Activated CD8-positive, alpha-beta memory T cell treated with anti-CD3 and anti-CD28 coated beads for 36 hours (primary cell): ENCODE data around the gene EMSY. TPM values are rescaled to one million over a fixed set of nuclear protein-coding genes. Genes with fewer than 3 reads are reported as not detected.
"Not testable (repeated sequence)": the region's sequence is repeated elsewhere in the genome, so short reads cannot be mapped to it uniquely, and the experiment has no call there.

Source experiments
- CTCF ChIA-PET: fragments of 350-600 bp; sonication (Branson Sonifier 250); formaldehyde crosslinking; loops from one replicate; lab custom pipeline; 2021; ENCODE audit warnings: antibody characterized with exemption; lab: Charles Lee
- POLR2A ChIA-PET: fragments of 350-600 bp; sonication (Branson Sonifier 250); formaldehyde crosslinking; loops from one replicate; lab custom pipeline; 2021; ENCODE audit warnings: antibody characterized with exemption; lab: Charles Lee
- total RNA-seq, 2 experiments: library from RNA; stranded (reverse); gene quantifications; one replicate each; pipeline ENCODE4 v1.2.3, GENCODE V29; 2021

EMSY gene
- total RNA-seq, 2 experiments from 2014 or later = 22.0 to 26.8 TPM

DNA sequence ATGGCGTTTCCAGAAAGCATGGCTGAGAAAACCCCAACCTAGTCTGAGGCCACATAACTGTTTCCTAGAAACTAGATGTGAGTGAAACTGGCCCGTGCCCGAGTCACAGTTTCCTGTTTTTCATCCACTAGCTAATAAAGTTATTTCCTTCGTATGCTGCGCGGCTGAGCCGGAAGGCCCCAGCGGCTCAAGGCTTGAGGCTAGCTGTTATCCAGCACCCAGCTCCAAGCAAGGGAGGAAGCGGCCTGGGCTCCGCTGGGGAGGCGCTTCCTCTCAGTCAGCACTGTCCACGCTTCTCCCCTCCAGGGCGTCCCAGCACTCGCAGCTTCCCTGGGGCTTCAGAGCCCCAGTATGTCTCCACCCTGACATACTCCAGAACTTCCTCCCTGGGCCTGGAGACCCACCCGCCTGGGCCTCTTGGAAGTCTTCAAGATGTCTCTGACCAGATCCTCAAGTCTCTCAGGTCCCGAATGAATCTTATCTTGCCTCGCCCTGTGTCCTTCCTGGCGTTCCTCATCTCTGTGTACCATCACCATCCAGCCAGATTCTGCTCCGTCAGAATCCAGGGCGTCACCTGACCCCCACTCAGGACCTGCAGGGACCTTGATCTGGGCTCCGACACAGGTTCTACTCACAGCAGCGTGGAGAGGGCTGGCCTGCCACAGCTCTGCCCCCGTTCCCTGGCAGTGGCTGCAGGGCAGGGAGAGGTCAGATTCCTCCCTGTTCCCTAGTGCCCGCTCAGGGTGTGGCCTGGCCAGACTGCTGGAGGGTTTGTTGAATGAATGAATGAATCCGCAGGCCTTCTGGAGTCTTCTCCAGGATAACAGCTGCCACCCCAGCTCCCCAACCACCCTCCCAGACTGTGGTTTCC is 143.9 kb downstream of the EMSY start:
- ChIA-PET CTCF (interaction anchor here (0.9 to 1.5 kb wide), 2 partner anchors 41 to 84 kb away, joined by 3 to 4 read pairs; no protein-coding TSS in a partner anchor), POLR2A (no interaction called here)

GRCh38 chr11:76589477-76589876 is 144.7 kb downstream of the EMSY start:
- ChIA-PET POLR2A (no interaction called here), CTCF (no interaction called here)

DNA sequence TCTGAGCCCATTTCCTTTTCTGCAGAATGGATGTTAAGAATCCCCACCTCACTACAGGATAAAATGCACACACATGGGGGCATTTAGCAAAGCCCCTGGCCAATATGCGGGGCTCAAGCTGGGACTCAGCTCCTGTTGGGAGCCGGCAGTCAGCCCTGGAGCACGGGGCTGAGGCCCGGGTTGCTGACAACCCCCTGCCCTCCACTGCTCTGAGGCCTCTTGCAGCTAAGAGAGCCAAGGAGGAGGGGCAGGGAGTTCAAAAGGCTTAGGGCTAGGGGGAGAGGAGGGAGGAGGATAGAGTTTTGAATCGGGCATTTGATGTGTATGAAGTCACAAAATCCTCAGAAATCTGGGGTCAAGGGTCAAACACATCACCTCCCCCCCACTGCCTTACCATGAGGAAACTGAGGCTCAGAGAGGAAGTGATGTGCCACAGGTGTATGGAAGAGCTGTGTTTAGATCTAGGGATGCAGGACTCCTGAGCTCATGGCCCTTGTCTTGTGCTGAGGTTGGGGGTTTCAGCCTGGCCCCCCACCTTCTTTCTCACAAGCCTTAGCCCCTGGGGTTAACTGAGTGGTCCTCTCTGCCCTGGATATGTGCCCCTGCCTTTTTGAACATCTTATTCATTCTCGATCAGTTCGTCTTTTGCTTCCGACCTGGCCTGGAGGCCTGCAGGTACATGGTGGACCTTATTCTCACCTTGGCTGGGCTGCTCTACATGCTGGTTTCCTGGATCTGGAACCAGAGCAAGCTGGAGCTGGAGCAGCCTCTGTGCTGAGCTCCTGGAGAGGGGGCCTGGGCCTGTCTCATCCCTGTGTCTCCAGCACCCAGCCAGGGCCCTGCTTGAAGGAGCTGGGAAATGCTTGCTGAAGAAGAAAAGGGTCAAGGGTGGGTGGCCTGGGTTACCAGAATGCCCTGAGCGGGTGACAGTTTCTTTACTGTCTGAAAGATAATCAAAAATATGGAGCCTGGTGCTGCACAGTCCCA is 145.4 kb downstream of the EMSY start:
- POLR2A ChIA-PET = no interaction called here
- CTCF ChIA-PET = interaction anchor here (1.0 kb wide), 1 partner anchor 96 kb away, joined by 3 read pairs; no protein-coding TSS in a partner anchor

DNA sequence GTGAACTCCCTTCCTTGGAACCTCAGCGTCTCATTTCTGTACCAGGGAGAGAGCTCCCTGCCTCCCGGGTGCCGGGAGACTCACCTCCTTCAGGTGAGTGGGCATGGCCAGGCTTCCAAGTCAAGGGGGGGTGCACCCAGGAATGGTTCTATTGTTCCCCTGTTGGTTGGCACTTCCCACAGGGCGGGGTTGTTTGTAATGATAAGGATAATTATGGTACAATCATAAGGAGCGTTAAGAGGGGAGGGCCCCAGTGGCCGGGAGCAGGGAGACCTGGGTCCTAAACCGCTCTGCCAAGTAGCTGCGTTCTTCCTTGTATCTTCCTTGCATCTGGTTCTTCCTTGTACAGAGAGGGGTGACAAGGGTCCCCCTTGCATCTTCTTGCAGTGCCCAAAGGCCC is 146.6 kb downstream of the EMSY start:
- ChIA-PET POLR2A (no interaction called here), CTCF (interaction anchor here (1.0 kb wide), 1 partner anchor 95 kb away, joined by 3 read pairs; no protein-coding TSS in a partner anchor)

- CTCF ChIA-PET = interaction anchor here (1.1 kb wide), 1 partner anchor 88 kb away, joined by 5 read pairs; no protein-coding TSS in a partner anchor
- POLR2A ChIA-PET = no interaction called here
Observed at GRCh38 chr11:76592025-76592914, 147.5 kb downstream of the EMSY start.

- POLR2A ChIA-PET = no interaction called here
- CTCF ChIA-PET = interaction anchor here (1.1 to 1.2 kb wide), 2 partner anchors 23 to 87 kb away, joined by 3 to 5 read pairs; no protein-coding TSS in a partner anchor
Observed at GRCh38 chr11:76592961-76593360, 148.1 kb downstream of the EMSY start.

- POLR2A ChIA-PET, CTCF ChIA-PET: not testable (repeated sequence)
Observed at GRCh38 chr11:76595091-76595490, 150.3 kb downstream of the EMSY start.

DNA sequence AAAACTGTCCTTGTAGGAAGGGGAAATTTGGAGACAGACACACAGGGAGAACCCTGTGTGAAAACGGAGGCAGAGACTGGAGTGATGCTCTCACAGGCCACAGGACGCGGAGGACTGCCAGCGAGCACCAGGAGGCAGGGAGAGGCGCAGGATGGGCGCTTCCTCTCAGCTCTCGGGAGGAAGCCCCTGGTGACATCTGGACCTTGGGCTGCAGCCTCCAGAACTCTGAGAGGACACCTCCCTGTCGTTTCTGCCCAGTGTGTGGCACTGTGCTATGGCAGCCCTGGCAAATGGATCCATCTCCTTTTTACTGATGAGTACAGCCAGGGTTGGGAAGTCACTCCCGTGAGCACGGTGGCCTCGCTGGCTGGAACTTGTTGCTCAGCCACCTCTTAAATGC is 151.8 kb downstream of the EMSY start:
- ChIA-PET CTCF (no interaction called here), POLR2A (no interaction called here)

GRCh38 chr11:76597533-76598425 is 153.0 kb downstream of the EMSY start:
- POLR2A ChIA-PET = no interaction called here
- CTCF ChIA-PET = interaction anchor here (1.2 to 1.5 kb wide), 3 partner anchors 27 to 73 kb away, joined by 3 to 6 read pairs (median 3); partner anchors contain the start of gene LRRC32

- ChIA-PET POLR2A (no interaction called here), CTCF (interaction anchor here (0.7 to 1.5 kb wide), 4 partner anchors 19 to 72 kb away, joined by 3 to 6 read pairs (median 3); partner anchors contain the start of gene LRRC32)
Observed at GRCh38 chr11:76598426-76598839, 153.6 kb downstream of the EMSY start.

- ChIA-PET POLR2A (no interaction called here), CTCF (interaction anchor here (0.7 to 1.5 kb wide), 2 partner anchors 18 to 26 kb away, joined by 3 to 6 read pairs; no protein-coding TSS in a partner anchor)
Observed at GRCh38 chr11:76599041-76600013, 154.5 kb downstream of the EMSY start.

DNA sequence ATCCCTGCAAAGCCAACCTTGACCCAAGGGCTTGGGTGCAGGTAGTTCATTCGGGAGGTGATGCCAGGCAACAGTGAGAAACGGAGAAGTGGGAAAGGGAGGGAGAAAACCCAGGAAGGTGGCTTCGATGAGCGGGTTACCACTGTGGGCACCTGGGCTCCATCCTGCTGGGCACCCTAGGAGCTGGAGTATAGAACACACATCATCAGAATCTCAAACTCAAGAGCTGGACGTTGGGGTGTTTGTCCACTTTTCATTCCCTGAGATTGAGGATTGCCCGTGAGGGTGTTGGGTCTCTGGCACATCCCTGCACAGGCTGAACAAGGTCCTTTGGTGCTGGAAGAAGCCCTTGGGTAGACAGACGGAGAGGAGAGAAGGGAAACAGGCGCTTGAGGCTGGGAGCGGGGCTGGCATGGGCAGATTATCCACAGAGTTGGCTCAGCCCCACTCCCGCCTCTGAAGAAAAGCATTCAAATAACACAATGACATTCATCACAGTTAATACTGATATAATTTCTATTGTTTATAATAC is 155.4 kb downstream of the EMSY start:
- ChIA-PET CTCF (no interaction called here), POLR2A (no interaction called here)

DNA sequence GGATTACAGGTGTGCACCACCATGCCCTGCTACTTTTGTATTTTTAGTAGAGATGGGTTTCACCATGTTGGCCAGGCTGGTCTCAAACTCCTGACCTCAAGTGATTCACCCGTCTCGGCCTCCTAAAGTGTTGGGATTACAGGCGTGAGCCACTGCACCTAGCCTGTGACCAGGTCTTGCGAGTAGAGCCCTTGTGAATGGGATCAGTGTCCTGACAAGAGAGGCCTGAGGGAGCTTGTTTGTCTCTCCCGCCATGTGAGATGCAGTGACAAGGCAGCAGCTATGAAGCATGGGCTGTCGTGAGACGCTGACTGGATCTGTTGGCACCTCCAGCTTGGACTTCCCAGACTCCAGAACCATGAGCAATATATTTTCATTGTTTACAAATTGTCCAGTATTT is 156.5 kb downstream of the EMSY start:
- ChIA-PET POLR2A (no interaction called here), CTCF (no interaction called here)

DNA sequence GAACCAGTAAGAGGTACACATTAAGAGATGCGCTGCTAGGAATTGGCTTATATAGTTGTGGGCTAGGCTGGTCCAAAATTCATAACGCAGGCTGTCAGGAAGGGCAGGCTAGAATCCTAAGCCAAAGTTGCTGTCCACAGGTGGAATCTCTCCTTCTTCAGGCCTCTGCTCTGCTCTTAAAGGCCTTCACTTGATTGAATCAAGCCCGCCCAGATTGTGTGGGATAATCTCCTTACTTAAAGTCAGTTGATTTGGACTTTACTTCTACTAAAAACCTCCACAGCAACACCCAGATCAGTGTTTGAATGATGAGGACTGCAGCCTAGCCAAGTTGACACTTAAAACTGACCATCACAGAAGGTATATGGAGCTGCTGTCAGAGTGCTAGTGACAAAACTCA is 156.9 kb downstream of the EMSY start:
- CTCF ChIA-PET = no interaction called here
- POLR2A ChIA-PET = no interaction called here

DNA sequence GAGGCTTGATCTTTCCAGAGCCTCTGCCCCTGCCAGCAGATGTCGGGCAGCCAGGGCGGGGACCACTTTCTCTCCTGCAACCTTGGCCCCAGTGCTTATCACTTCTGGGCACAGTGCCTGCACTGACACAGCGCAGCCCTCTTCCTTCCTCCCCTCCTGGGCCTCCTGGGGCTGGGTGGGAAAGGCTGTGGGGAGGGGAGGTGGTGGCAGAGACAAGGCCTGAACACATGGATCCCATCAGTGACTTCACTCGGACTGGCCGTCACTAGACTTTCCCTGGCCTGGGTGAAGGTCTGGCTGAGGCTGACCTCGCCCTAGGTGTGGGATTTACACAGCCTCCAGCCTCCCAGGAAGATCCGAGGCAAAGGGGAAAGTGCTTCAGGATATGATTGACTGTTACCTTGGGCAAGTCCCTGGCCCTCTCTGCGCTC is 157.6 kb downstream of the EMSY start:
- CTCF ChIA-PET = no interaction called here
- POLR2A ChIA-PET = no interaction called here
